ENCODE measurements around the gene IGHMBP2. TPM values are rescaled to one million over a fixed set of nuclear protein-coding genes. Genes with fewer than 3 reads are reported as not detected.
A peak's percentile ranks its signal among the peaks of the same experiment; 100 is the strongest.

The IGHMBP2 gene
- total and polyA plus RNA-seq, 5 donors from 2014 or later, result 5.4 to 47.5 (median 7.3) TPM

- no peak for ATAC-seq (ENCODE audit: low read depth in 2 of 2)
- no peak overlapping the region for H3K4me3 Mint-ChIP-seq
Observed at GRCh38 chr11:68948935-68949334, 45.2 kb downstream of the IGHMBP2 start.

GRCh38 chr11:68950270-68950669 is 46.6 kb downstream of the IGHMBP2 start:
- no peaks in the 10 kb centered on the region for H3K4me1 ChIP-seq (ENCODE audit: control insufficient read depth, insufficient read depth, low read length, poor library complexity, severe bottlenecking)
- H3K27me3 Mint-ChIP-seq, result no peaks in the 10 kb centered on the region
- no peaks in the 10 kb centered on the region for H3K27me3 ChIP-seq (ENCODE audit: control insufficient read depth, insufficient read depth, low read length)
- H3K36me3 ChIP-seq (ENCODE audit: control insufficient read depth, insufficient read depth, low read length), result no peaks in the 10 kb centered on the region
- no peak overlapping the region for H3K27ac ChIP-seq (ENCODE audit: insufficient read depth, low read length, poor library complexity, severe bottlenecking)
- peaks cover 0 to under 1% (median under 1%) of the 10 kb centered on the region in 4 donors for H3K4me1 Mint-ChIP-seq
- H3K4me3 ChIP-seq (ENCODE audit: low read depth, low read length), result no peak overlapping the region
- no peaks in the 10 kb centered on the region for H3K9me3 ChIP-seq (ENCODE audit: control insufficient read depth in 2 of 2, low read length in 2 of 2)
- DNase-seq (peak in 1 of 3 donors; percentile 27), ATAC-seq (ENCODE audit: low read depth in 2 of 2) (no peak)
- H3K4me3 Mint-ChIP-seq, result no peak overlapping the region
- no peaks in the 10 kb centered on the region for H3K36me3 Mint-ChIP-seq
- no peak overlapping the region for H3K27ac Mint-ChIP-seq
- H3K9me3 Mint-ChIP-seq, result no peaks in the 10 kb centered on the region

More at GRCh38 chr11:68948935-68949334, 45.2 kb downstream of the IGHMBP2 start:
- Histone ChIP-seq H3K27ac (ENCODE audit: insufficient read depth, low read length, poor library complexity, severe bottlenecking) (no peak overlapping the region), H3K27me3 (ENCODE audit: control insufficient read depth, insufficient read depth, low read length) (no peaks in the 10 kb centered on the region), H3K9me3 (ENCODE audit: control insufficient read depth in 2 of 2, low read length in 2 of 2) (no peaks in the 10 kb centered on the region), H3K4me1 (ENCODE audit: control insufficient read depth, insufficient read depth, low read length, poor library complexity, severe bottlenecking) (no peaks in the 10 kb centered on the region), H3K36me3 (ENCODE audit: control insufficient read depth, insufficient read depth, low read length) (no peaks in the 10 kb centered on the region), H3K4me3 (ENCODE audit: low read depth, low read length) (no peak overlapping the region)
- Mint-ChIP-seq H3K27ac (no peak overlapping the region), H3K9me3 (no peaks in the 10 kb centered on the region), H3K36me3 (no peaks in the 10 kb centered on the region), H3K4me1 (no peaks in the 10 kb centered on the region), H3K27me3 (no peaks in the 10 kb centered on the region)
- DNase-seq, result no peak

- Mint-ChIP-seq H3K27ac (no peak overlapping the region), H3K27me3 (no peaks in the 10 kb centered on the region), H3K9me3 (no peaks in the 10 kb centered on the region), H3K36me3 (no peaks in the 10 kb centered on the region), H3K4me1 (peaks cover 0 to 4% (median under 1%) of the 10 kb centered on the region in 4 donors), H3K4me3 (no peak overlapping the region)
- no peaks in the 10 kb centered on the region for H3K36me3 ChIP-seq (ENCODE audit: control insufficient read depth, insufficient read depth, low read length)
- H3K9me3 ChIP-seq (ENCODE audit: control insufficient read depth in 2 of 2, low read length in 2 of 2), result no peaks in the 10 kb centered on the region
- no peak overlapping the region for H3K4me3 ChIP-seq (ENCODE audit: low read depth, low read length)
- ATAC-seq (ENCODE audit: low read depth in 2 of 2) (no peak), DNase-seq (no peak)
- no peaks in the 10 kb centered on the region for H3K4me1 ChIP-seq (ENCODE audit: control insufficient read depth, insufficient read depth, low read length, poor library complexity, severe bottlenecking)
- H3K27me3 ChIP-seq (ENCODE audit: control insufficient read depth, insufficient read depth, low read length), result no peaks in the 10 kb centered on the region
- no peak overlapping the region for H3K27ac ChIP-seq (ENCODE audit: insufficient read depth, low read length, poor library complexity, severe bottlenecking)
Observed at GRCh38 chr11:68950762-68951161, 47.1 kb downstream of the IGHMBP2 start.

GRCh38 chr11:68954836-68955606 is 51.3 kb downstream of the IGHMBP2 start:
- no peak overlapping the region for H3K4me3 ChIP-seq (ENCODE audit: low read depth, low read length)
- Mint-ChIP-seq H3K4me3 (peak overlapping the region in 1 of 4 donors; percentile 1), H3K27me3 (peaks cover 9% of the 10 kb centered on the region), H3K4me1 (peaks cover 0 to 4% (median under 1%) of the 10 kb centered on the region in 4 donors), H3K36me3 (no peaks in the 10 kb centered on the region), H3K27ac (no peak overlapping the region), H3K9me3 (no peaks in the 10 kb centered on the region)
- peaks cover 3% of the 10 kb centered on the region for H3K4me1 ChIP-seq (ENCODE audit: control insufficient read depth, insufficient read depth, low read length, poor library complexity, severe bottlenecking)
- no peaks in the 10 kb centered on the region for H3K27me3 ChIP-seq (ENCODE audit: control insufficient read depth, insufficient read depth, low read length)
- ATAC-seq (ENCODE audit: low read depth in 2 of 2) (no peak), DNase-seq (peak in 1 of 3 donors; percentile 31)
- H3K27ac ChIP-seq (ENCODE audit: insufficient read depth, low read length, poor library complexity, severe bottlenecking), result no peak overlapping the region
- H3K36me3 ChIP-seq (ENCODE audit: control insufficient read depth, insufficient read depth, low read length), result no peaks in the 10 kb centered on the region
- no peaks in the 10 kb centered on the region for H3K9me3 ChIP-seq (ENCODE audit: control insufficient read depth in 2 of 2, low read length in 2 of 2)

- H3K4me1 ChIP-seq (ENCODE audit: control insufficient read depth, insufficient read depth, low read length, poor library complexity, severe bottlenecking), result peaks cover 3% of the 10 kb centered on the region
- no peaks in the 10 kb centered on the region for H3K36me3 ChIP-seq (ENCODE audit: control insufficient read depth, insufficient read depth, low read length)
- no peaks in the 10 kb centered on the region for H3K9me3 Mint-ChIP-seq
- no peak overlapping the region for H3K4me3 ChIP-seq (ENCODE audit: low read depth, low read length)
- peaks cover 0 to 4% (median under 1%) of the 10 kb centered on the region in 4 donors for H3K4me1 Mint-ChIP-seq
- H3K4me3 Mint-ChIP-seq, result no peak overlapping the region
- DNase-seq, result no peak
- no peak overlapping the region for H3K27ac Mint-ChIP-seq
- no peaks in the 10 kb centered on the region for H3K27me3 ChIP-seq (ENCODE audit: control insufficient read depth, insufficient read depth, low read length)
- H3K27ac ChIP-seq (ENCODE audit: insufficient read depth, low read length, poor library complexity, severe bottlenecking), result no peak overlapping the region
- H3K27me3 Mint-ChIP-seq, result peaks cover 9% of the 10 kb centered on the region
- no peaks in the 10 kb centered on the region for H3K9me3 ChIP-seq (ENCODE audit: control insufficient read depth in 2 of 2, low read length in 2 of 2)
- no peak for ATAC-seq (ENCODE audit: low read depth in 2 of 2)
- H3K36me3 Mint-ChIP-seq, result no peaks in the 10 kb centered on the region
Observed at GRCh38 chr11:68955607-68955958, 51.9 kb downstream of the IGHMBP2 start.

- no peak overlapping the region for H3K4me3 Mint-ChIP-seq
- H3K27ac Mint-ChIP-seq, result no peak overlapping the region
- Histone ChIP-seq H3K27ac (ENCODE audit: insufficient read depth, low read length, poor library complexity, severe bottlenecking) (no peak overlapping the region), H3K4me1 (ENCODE audit: control insufficient read depth, insufficient read depth, low read length, poor library complexity, severe bottlenecking) (peaks cover 3% of the 10 kb centered on the region), H3K36me3 (ENCODE audit: control insufficient read depth, insufficient read depth, low read length) (no peaks in the 10 kb centered on the region), H3K4me3 (ENCODE audit: low read depth, low read length) (no peak overlapping the region), H3K27me3 (ENCODE audit: control insufficient read depth, insufficient read depth, low read length) (no peaks in the 10 kb centered on the region), H3K9me3 (ENCODE audit: control insufficient read depth in 2 of 2, low read length in 2 of 2) (no peaks in the 10 kb centered on the region)
- no peaks in the 10 kb centered on the region for H3K36me3 Mint-ChIP-seq
- peaks cover 9% of the 10 kb centered on the region for H3K27me3 Mint-ChIP-seq
- H3K4me1 Mint-ChIP-seq, result peaks cover 0 to 4% (median under 1%) of the 10 kb centered on the region in 4 donors
- peak in 2 of 3 donors; percentile 6 to 23 for DNase-seq
- H3K9me3 Mint-ChIP-seq, result no peaks in the 10 kb centered on the region
- peak in 1 of 2 donors; percentile 46 for ATAC-seq (ENCODE audit: low read depth in 2 of 2)
Observed at GRCh38 chr11:68956142-68956541, 52.5 kb downstream of the IGHMBP2 start.

GRCh38 chr11:68956547-68957254 is 53.0 kb downstream of the IGHMBP2 start:
- Histone ChIP-seq H3K27me3 (ENCODE audit: control insufficient read depth, insufficient read depth, low read length) (no peaks in the 10 kb centered on the region), H3K9me3 (ENCODE audit: control insufficient read depth in 2 of 2, low read length in 2 of 2) (no peaks in the 10 kb centered on the region), H3K27ac (ENCODE audit: insufficient read depth, low read length, poor library complexity, severe bottlenecking) (no peak overlapping the region), H3K4me1 (ENCODE audit: control insufficient read depth, insufficient read depth, low read length, poor library complexity, severe bottlenecking) (peaks cover 3% of the 10 kb centered on the region), H3K36me3 (ENCODE audit: control insufficient read depth, insufficient read depth, low read length) (no peaks in the 10 kb centered on the region), H3K4me3 (ENCODE audit: low read depth, low read length) (no peak overlapping the region)
- DNase-seq (no peak), ATAC-seq (ENCODE audit: low read depth in 2 of 2) (no peak)
- peak overlapping the region in 1 of 3 donors; percentile 29 for H3K27ac Mint-ChIP-seq
- H3K4me3 Mint-ChIP-seq, result no peak overlapping the region
- H3K36me3 Mint-ChIP-seq, result no peaks in the 10 kb centered on the region
- no peaks in the 10 kb centered on the region for H3K9me3 Mint-ChIP-seq
- H3K27me3 Mint-ChIP-seq, result peaks cover 9% of the 10 kb centered on the region
- H3K4me1 Mint-ChIP-seq, result peaks cover 0 to 4% (median under 1%) of the 10 kb centered on the region in 4 donors

All from CD4-positive, CD25-positive, alpha-beta regulatory T cell (primary cell).